NCI-H2029 (cell line): ENCODE data around the gene TPSD1.
A peak's percentile ranks its signal among the peaks of the same experiment; 100 is the strongest.
"Not testable (repeated sequence)": the region's sequence is repeated elsewhere in the genome, so short reads cannot be mapped to it uniquely, and the experiment has no call there.

ENCODE experiments used
- DNase-seq: peaks from one replicate; lab custom pipeline; 2025; lab: John Stamatoyannopoulos, UW

TPSD1 gene

GRCh38 chr16:1281517-1281916, 25.6 kb downstream of the TPSD1 start:
- no peak for DNase-seq

- no peak for DNase-seq
Observed at GRCh38 chr16:1282324-1282973, 26.6 kb downstream of the TPSD1 start.

GRCh38 chr16:1283296-1283695, 27.4 kb downstream of the TPSD1 start:
- no peak for DNase-seq

GRCh38 chr16:1283996-1284616, 28.2 kb downstream of the TPSD1 start:
- DNase-seq: no peak

GRCh38 chr16:1285669-1286512, 30.0 kb downstream of the TPSD1 start:
- no peak for DNase-seq

DNA sequence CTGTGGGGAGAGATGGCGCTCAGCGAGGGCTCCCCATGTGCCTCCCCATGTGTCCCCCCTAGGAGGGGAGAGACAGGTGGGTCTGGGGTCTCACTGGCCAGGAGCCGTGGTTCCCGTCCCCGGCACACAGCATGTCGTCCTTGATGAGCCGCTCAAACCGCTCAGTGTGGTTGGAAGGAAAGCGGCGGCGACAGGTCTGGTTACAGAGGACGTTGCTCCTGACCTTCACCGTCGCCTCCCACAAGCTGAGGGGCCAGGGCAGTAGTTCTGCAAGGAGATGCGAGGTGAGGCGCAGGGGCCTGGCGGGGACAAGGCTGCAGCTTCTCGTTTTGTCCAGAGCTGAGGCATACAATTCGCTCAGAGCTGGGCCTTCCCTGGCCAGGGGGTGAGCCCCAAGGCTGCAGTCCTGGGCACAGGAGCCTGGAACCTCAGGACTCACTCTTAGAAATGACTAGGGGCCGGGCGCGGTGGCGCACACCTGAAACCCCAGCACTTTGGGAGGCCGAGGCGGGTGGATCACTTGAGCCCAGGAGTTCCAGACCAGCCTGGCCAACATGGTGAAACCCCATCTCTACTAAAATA, 30.7 kb downstream of the TPSD1 start:
- DNase-seq: no peak

DNA sequence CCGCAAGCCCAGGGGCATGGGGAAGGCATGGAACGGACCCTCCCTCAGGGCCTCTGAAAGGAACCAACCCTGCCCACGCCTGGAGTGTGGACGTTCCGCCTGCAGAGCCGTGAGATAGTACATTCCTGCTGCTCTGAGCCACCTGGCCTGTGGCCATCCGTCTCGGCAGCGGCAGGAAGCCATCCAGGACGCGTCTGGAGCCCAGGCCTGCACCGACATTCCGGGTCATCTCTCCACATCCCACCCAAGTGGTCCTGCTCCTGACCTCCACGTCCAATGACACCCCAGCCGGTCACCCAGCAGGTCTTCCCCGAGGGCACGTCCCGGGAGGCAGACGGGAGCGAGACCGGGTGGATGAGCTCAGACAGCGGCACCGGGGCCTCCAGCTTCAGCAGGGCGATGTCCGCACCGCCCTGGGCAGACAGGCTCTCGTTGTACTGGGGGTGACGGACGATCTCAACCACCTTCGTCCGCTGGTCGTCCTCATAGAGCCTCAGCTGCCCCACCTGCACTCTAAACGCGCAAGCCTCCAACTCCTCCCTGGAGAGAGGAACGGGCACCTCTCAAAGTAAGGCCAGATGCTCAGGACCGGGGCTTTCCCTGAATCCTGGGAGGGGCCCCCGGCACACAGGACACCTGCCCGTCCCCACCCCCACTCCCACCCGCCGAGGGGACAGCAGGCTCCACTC, 32.3 kb downstream of the TPSD1 start:
- no peak for DNase-seq

GRCh38 chr16:1288813-1289476, 33.1 kb downstream of the TPSD1 start:
- DNase-seq: no peak

DNA sequence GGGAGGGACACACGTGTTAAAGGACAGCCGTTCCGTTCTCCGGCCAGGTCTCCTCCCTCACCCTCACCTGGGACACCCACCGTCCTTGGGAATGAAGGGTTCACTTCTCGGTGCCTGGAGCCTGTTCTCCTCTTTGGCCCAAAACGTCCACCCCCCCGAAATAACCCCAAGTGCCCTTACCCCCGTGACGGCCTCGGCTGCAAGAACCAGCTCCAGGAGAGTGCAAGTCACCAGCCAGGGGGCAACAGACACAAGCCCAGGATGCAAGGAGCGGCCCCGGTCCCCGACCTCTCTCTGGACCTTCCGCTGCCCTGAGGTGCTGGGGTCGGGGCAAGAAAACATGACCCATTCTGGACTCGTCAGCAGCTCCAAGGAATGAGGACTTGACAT, 33.6 kb downstream of the TPSD1 start:
- DNase-seq: no peak

- no peak for DNase-seq
Observed at GRCh38 chr16:1290063-1290501, 34.2 kb downstream of the TPSD1 start.

GRCh38 chr16:1290860-1291575, 35.1 kb downstream of the TPSD1 start:
- DNase-seq: peak; percentile 71

GRCh38 chr16:1291576-1291974, 35.7 kb downstream of the TPSD1 start:
- DNase-seq: peak; percentile 74

DNA sequence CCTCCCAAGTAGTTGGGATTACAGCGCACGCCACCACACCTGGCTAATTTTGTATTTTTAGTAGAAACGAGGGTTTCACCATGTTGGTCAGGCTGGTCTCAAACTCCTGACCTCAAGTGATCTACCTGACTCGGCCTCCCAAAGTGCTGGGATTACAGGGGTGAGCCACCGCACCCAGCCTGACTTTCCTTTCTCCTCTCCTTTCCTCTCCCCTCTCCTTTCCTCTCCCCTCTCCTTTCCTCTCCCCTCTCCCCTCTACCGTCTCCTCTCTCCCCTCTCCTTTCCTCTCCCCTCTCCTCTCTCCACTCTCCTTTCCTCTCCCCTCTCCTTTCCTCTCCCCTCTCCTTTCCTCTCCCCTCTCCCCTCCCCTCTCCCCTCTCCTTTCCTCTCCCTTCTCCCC, 36.3 kb downstream of the TPSD1 start:
- not testable (repeated sequence) for DNase-seq

- DNase-seq: not testable (repeated sequence)
Observed at GRCh38 chr16:1292808-1293207, 36.9 kb downstream of the TPSD1 start.

DNA sequence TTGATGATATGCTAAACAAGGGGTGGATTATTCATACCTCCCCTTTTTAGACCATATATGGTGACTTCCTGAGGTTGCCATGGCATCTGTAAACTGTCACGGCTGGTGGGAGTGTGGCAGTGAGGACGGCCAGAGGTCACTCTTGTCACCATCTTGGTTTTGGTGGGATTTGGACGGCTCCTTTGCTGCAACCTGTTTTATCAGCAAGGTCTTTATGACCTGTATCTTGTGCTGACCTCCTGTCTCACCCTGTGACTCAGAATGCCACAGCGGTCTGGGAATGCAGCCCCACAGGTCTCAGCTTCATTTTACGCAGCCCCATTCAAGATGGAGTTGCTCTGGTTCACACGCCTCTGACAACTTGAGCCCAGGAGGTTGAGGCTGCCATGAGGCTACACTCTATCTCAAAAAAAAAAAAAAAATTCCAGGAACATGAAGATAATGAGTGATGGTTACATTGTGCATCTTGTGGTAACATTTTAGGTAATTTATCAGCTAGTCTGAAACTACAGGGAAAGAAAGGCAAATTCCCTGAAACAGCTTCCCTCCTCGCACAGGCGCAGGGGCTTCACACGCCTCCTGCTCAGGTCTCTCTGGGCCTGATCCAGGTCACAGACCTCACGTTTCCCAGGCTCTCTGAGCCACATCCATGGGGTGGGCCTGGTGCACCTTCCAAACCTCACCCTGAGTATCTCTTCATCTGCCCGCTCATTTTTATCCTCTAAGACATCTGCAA, 38.2 kb downstream of the TPSD1 start:
- DNase-seq: peak; percentile 26

GRCh38 chr16:1295465-1295864, 39.6 kb downstream of the TPSD1 start:
- DNase-seq: no peak

DNA sequence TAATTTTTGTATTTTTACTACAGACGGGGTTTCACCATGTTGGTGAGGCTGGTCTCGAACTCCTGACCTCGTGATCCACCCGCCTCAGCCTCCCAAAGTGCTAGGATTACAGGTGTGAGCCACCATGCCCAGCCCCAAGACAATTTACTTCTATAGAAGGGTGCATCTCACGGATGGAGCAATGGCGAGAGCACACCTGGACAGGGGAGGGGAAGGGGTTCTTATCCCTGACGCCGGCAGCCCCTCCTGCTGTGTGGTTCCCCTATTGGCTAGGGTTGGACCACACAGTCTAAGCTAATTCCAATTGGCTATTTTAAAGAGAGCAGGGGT, 40.8 kb downstream of the TPSD1 start:
- not testable (repeated sequence) for DNase-seq

GRCh38 chr16:1297018-1297696, 41.3 kb downstream of the TPSD1 start:
- peak; percentile 79 for DNase-seq

- no peak for DNase-seq
Observed at GRCh38 chr16:1298406-1298805, 42.5 kb downstream of the TPSD1 start.
